Activated CD8-positive, alpha-beta memory T cell treated with anti-CD3 and anti-CD28 coated beads, Interleukin-2, amount 10 ng/mL, durations not matched to agents 7 days and 5 days (primary cell): ENCODE results near the gene SLC35F4. TPM values are rescaled to one million over a fixed set of nuclear protein-coding genes. Genes with fewer than 3 reads are reported as not detected.

Experiments used
- ATAC-seq: fragments of 150-1000 bp; cut with Tn5 transposase; one replicate; pipeline ENCODE4 v1.10.0; 2021; ENCODE audit warnings: moderate library complexity
- CTCF ChIA-PET: fragments of 350-600 bp; sonication (Branson Sonifier 250); formaldehyde crosslinking; loops from one replicate; lab custom pipeline; 2021; ENCODE audit warnings: antibody characterized with exemption; lab: Charles Lee
- DNase-seq: peaks from one replicate; pipeline ENCODE4 v3.0.0-alpha.2; 2020
- H3K27ac Mint-ChIP-seq: one replicate; pipeline ENCODE4 v1.8.0; 2021; ENCODE audit warnings: mild to moderate bottlenecking, mixed read lengths
- H3K27me3 Mint-ChIP-seq: one replicate; pipeline ENCODE4 v1.8.0; 2021; ENCODE audit warnings: mixed read lengths
- H3K36me3 Mint-ChIP-seq: one replicate; pipeline ENCODE4 v1.8.0; 2021; ENCODE audit warnings: mild to moderate bottlenecking, mixed read lengths
- H3K4me1 Mint-ChIP-seq: one replicate; pipeline ENCODE4 v1.8.0; 2021; ENCODE audit warnings: mixed read lengths
- H3K4me3 Mint-ChIP-seq: one replicate; pipeline ENCODE4 v1.8.0; 2021; ENCODE audit warnings: mild to moderate bottlenecking, moderate library complexity, mixed read lengths
- H3K9me3 Mint-ChIP-seq: one replicate; pipeline ENCODE4 v1.8.0; 2022; ENCODE audit warnings: low read depth, mixed read lengths
- total RNA-seq, 2 experiments: library from RNA; stranded (reverse); gene quantifications; one replicate each; pipeline ENCODE4 v1.2.3, GENCODE V29; 2021

SLC35F4 gene
- total RNA-seq, 2 experiments from 2014 or later: not detected

- no peaks in the 10 kb centered on the region for H3K4me1 Mint-ChIP-seq
- no peaks in the 10 kb centered on the region for H3K36me3 Mint-ChIP-seq
- no peak overlapping the region for H3K27ac Mint-ChIP-seq
- CTCF ChIA-PET: no interaction called here
- DNase-seq (no peak), ATAC-seq (no peak)
- H3K4me3 Mint-ChIP-seq: no peak overlapping the region
- H3K9me3 Mint-ChIP-seq: no peaks in the 10 kb centered on the region
- H3K27me3 Mint-ChIP-seq: no peaks in the 10 kb centered on the region
Observed at GRCh38 chr14:57530571-57530970, 335.3 kb downstream of the SLC35F4 start.

- ATAC-seq: no peak
- Mint-ChIP-seq H3K27ac (no peak overlapping the region), H3K4me1 (no peaks in the 10 kb centered on the region), H3K27me3 (no peaks in the 10 kb centered on the region), H3K9me3 (peaks cover 2% of the 10 kb centered on the region), H3K4me3 (no peak overlapping the region), H3K36me3 (no peaks in the 10 kb centered on the region)
- CTCF ChIA-PET: no interaction called here
- DNase-seq: no peak
Observed at GRCh38 chr14:57526942-57527341, 338.9 kb downstream of the SLC35F4 start.

- CTCF ChIA-PET: no interaction called here
- no peaks in the 10 kb centered on the region for H3K27me3 Mint-ChIP-seq
- H3K27ac Mint-ChIP-seq: no peak overlapping the region
- no peak overlapping the region for H3K4me3 Mint-ChIP-seq
- no peaks in the 10 kb centered on the region for H3K36me3 Mint-ChIP-seq
- H3K9me3 Mint-ChIP-seq: peaks cover 1% of the 10 kb centered on the region
- no peak for DNase-seq
- no peaks in the 10 kb centered on the region for H3K4me1 Mint-ChIP-seq
- ATAC-seq: no peak
Observed at GRCh38 chr14:57519043-57519442, 346.8 kb downstream of the SLC35F4 start.
